Measurements from ENCODE around the gene HSP90B1. TPM values are rescaled to one million over a fixed set of nuclear protein-coding genes. Genes with fewer than 3 reads are reported as not detected.
A peak's percentile ranks its signal among the peaks of the same experiment; 100 is the strongest.

Gene HSP90B1
- total and polyA plus RNA-seq, 7 donors = 50.5 to 528 (median 217) TPM

GRCh38 chr12:103947871-103948555, 17.8 kb downstream of the HSP90B1 start:
- intact Hi-C loops (cut with DNase I) = no loop called here
- 88 to 97% methylated on average over 7 of the region's 7 CpGs for whole genome bisulfite sequencing, 2 donors
- Histone ChIP-seq H3K9me3 (no peaks in the 10 kb centered on the region), H3K4me3 (no peak overlapping the region), H3K36me3 (peaks cover 47 to 100% (median 62%) of the 10 kb centered on the region in 4 donors), H3K27ac (no peak overlapping the region), H3K27me3 (no peaks in the 10 kb centered on the region), H3K4me1 (no peaks in the 10 kb centered on the region)
- no peak for DNase-seq
- TF ChIP-seq POLR2A (IDR thresholded peaks at IDR 0.05) = no peak
- TF ChIP-seq CTCF (IDR thresholded peaks at IDR 0.05) = no peak

GRCh38 chr12:103948746-103949406, 18.7 kb downstream of the HSP90B1 start:
- intact Hi-C loops (cut with DNase I) = no loop called here
- Histone ChIP-seq H3K4me3 (no peak overlapping the region), H3K4me1 (no peaks in the 10 kb centered on the region), H3K27ac (no peak overlapping the region), H3K27me3 (no peaks in the 10 kb centered on the region), H3K9me3 (no peaks in the 10 kb centered on the region), H3K36me3 (peaks cover 44 to 100% (median 58%) of the 10 kb centered on the region in 4 donors)
- TF ChIP-seq POLR2A (IDR thresholded peaks at IDR 0.05) = no peak
- no peak for TF ChIP-seq EP300 (IDR thresholded peaks at IDR 0.05)
- no peak for TF ChIP-seq CTCF (IDR thresholded peaks at IDR 0.05)
- no peak for TF ChIP-seq POLR2AphosphoS5 (IDR thresholded peaks at IDR 0.05)
- DNase-seq = no peak
- 79 to 80% methylated on average over 13 of the region's 13 CpGs for WGBS, 2 donors

GRCh38 chr12:103952497-103952896, 22.3 kb downstream of the HSP90B1 start:
- no peak for DNase-seq
- Histone ChIP-seq H3K27ac (no peak overlapping the region), H3K36me3 (peaks cover 15 to 70% (median 30%) of the 10 kb centered on the region in 4 donors), H3K4me1 (peaks cover 0 to 23% (median 20%) of the 10 kb centered on the region in 4 donors), H3K4me3 (no peak overlapping the region), H3K9me3 (no peaks in the 10 kb centered on the region), H3K27me3 (no peaks in the 10 kb centered on the region)
- TF ChIP-seq POLR2AphosphoS5 (IDR thresholded peaks at IDR 0.05) = no peak
- TF ChIP-seq POLR2A (IDR thresholded peaks at IDR 0.05) = no peak
- TF ChIP-seq CTCF (IDR thresholded peaks at IDR 0.05) = no peak
- 35 to 42% methylated on average over 1 of the region's 1 CpG for WGBS, 2 donors
- intact Hi-C loops (cut with DNase I) = no loop called here

- intact Hi-C loops (cut with DNase I) = loop anchor here (2.0 kb wide), 1 partner anchor 25 kb away; the partner anchor contains the start of gene HSP90B1
- TF ChIP-seq EP300 (IDR thresholded peaks at IDR 0.05) (no peak), CTCF (IDR thresholded peaks at IDR 0.05) (no peak), POLR2AphosphoS5 (IDR thresholded peaks at IDR 0.05) (no peak), POLR2A (IDR thresholded peaks at IDR 0.05) (no peak)
- DNase-seq = no peak
- Histone ChIP-seq H3K9me3 (no peaks in the 10 kb centered on the region), H3K36me3 (peaks cover 6 to 36% (median 10%) of the 10 kb centered on the region in 4 donors), H3K27me3 (no peaks in the 10 kb centered on the region), H3K4me1 (peaks cover 0 to 25% (median 21%) of the 10 kb centered on the region in 4 donors), H3K4me3 (peak overlapping the region; percentile 62 to 94 (median 68)), H3K27ac (peak overlapping the region; percentile 88 to 91 (median 90))
- 33 to 34% methylated on average over 7 of the region's 7 CpGs for WGBS, 2 donors
Observed at GRCh38 chr12:103955811-103956508, 25.8 kb downstream of the HSP90B1 start.

Data from sigmoid colon (tissue), 7 donors.